HepG2 (cell line): ENCODE measurements around the gene RABGAP1L. TPM values are rescaled to one million over a fixed set of nuclear protein-coding genes. Genes with fewer than 3 reads are reported as not detected.

Source experiments
- ATAC-seq: fragments of 200-7000 bp; cut with Tn5 transposase; 3 replicates; pipeline ENCODE4 v1.9.1; 2020; ENCODE audit warnings: mild to moderate bottlenecking, moderate library complexity
- BruUV-seq: library from RNA; stranded (reverse); fragments of 400-500 nt; replicated peaks from 2 replicates; lab custom pipeline; 2021; lab: Mats Ljungman, UMichigan
- CTCF ChIA-PET: fragments of 300-600 bp; formaldehyde crosslinking; extraction: SDS; loops from one replicate; lab custom pipeline; 2021; ENCODE audit warnings: low total read pairs, inconsistent platforms, low intra/inter-chr PET ratio; lab: Yijun Ruan, JAX
- POLR2A ChIA-PET: fragments of 350-600 bp; sonication (Branson Sonifier 250); formaldehyde crosslinking; loops from one replicate; lab custom pipeline; 2020; ENCODE audit warnings: antibody characterized with exemption, inconsistent platforms; lab: Yijun Ruan, JAX
- DNase-seq: peaks from one replicate; pipeline ENCODE4 v3.0.0-alpha.2; 2015; ENCODE audit warnings: low spot score
- FAIRE-seq: peaks from 3 replicates; lab custom pipeline; 2011; peaks lifted over from hg19 to GRCh38; lab: Jason Lieb, UNC
- H2AFZ ChIP-seq: one replicate; pipeline ENCODE4 v1.6.1; 2011; ENCODE audit warnings: low read length, inconsistent platforms
- H3K27ac ChIP-seq: fragments of 300-600 bp; 3 replicates; pipeline ENCODE4 v1.8.0; 2011; ENCODE audit warnings: mixed run types, mild to moderate bottlenecking, mixed read lengths, low read length, inconsistent platforms; ENCODE audit not compliant: insufficient read depth; ENCODE audit errors: extremely low read length
- H3K27me3 ChIP-seq, 2 experiments: fragments of 200-600 bp in 1 of 2; 2 replicates in 1 of 2; 3 replicates in 1 of 2; pipeline versions ENCODE4 v1.6.0 to v1.8.0; 2011; ENCODE audit warnings: low read length in 2 of 2, mild to moderate bottlenecking in 2 of 2, moderate library complexity in 2 of 2, inconsistent platforms in 1 of 2; ENCODE audit not compliant: insufficient read depth in 2 of 2, control insufficient read depth in 1 of 2
- H3K36me3 ChIP-seq, 2 experiments: fragments of 200-600 bp in 1 of 2; replicated peaks in 1 of 2; 2 replicates in 1 of 2; 3 replicates in 1 of 2; pipeline versions ENCODE4 v1.5.1 to v1.8.0; 2011; ENCODE audit warnings: low read length in 2 of 2, inconsistent platforms in 1 of 2; ENCODE audit not compliant: insufficient read depth in 2 of 2, control insufficient read depth in 1 of 2
- H3K4me1 ChIP-seq: 2 replicates; pipeline ENCODE4 v1.5.1; 2012; ENCODE audit warnings: low read length, inconsistent platforms; ENCODE audit not compliant: insufficient read depth
- H3K4me2 ChIP-seq: 2 replicates; pipeline ENCODE4 v1.6.0; 2011; ENCODE audit warnings: low read depth, low read length, inconsistent platforms
- H3K4me3 ChIP-seq, 3 experiments: fragments of 200-600 bp in 1 of 3; sonication (generic), shearing (Covaris generic) in 1 of 3; replicated peaks in 1 of 3; 2 replicates each; pipeline ENCODE4 v1.5.1; 2011 to 2016; ENCODE audit warnings: low read length in 3 of 3, inconsistent platforms in 2 of 3, low read depth in 2 of 3, mild to moderate bottlenecking in 2 of 3, control low read depth in 1 of 3, mixed read lengths in 1 of 3; ENCODE audit not compliant: insufficient read depth in 1 of 3
- H3K79me2 ChIP-seq: one replicate; pipeline ENCODE4 v1.6.1; 2011; ENCODE audit warnings: low read length, inconsistent platforms; ENCODE audit not compliant: insufficient read depth
- H3K9ac ChIP-seq: 2 replicates; pipeline ENCODE4 v1.6.0; 2011; ENCODE audit warnings: mild to moderate bottlenecking, low read depth, low read length, inconsistent platforms; ENCODE audit not compliant: insufficient read depth
- H3K9me3 ChIP-seq: 2 replicates; pipeline ENCODE4 v1.5.1; 2012; ENCODE audit warnings: mild to moderate bottlenecking, low read length
- H4K20me1 ChIP-seq: 2 replicates; pipeline ENCODE4 v1.6.0; 2011; ENCODE audit warnings: inconsistent platforms, mild to moderate bottlenecking, low read length, moderate library complexity; ENCODE audit not compliant: insufficient read depth
- MED13 ChIP-seq: sonication (generic); formaldehyde crosslinking; IDR thresholded peaks from 2 replicates; pipeline ENCODE4 v1.5.0; 2020; ENCODE audit warnings: missing genetic modification reagents
- MEIS1 ChIP-seq: sonication (generic); formaldehyde crosslinking; IDR thresholded peaks from 2 replicates; pipeline ENCODE4 v1.9.0; 2021; ENCODE audit warnings: mild to moderate bottlenecking, missing genetic modification reagents, moderate library complexity, borderline replicate concordance
- MYC ChIP-seq: sonication (generic); formaldehyde crosslinking; IDR thresholded peaks from 2 replicates; pipeline ENCODE4 v1.9.0; 2021; ENCODE audit warnings: missing genetic modification reagents, borderline replicate concordance
- ZNF747 ChIP-seq: sonication (generic); formaldehyde crosslinking; IDR thresholded peaks from 2 replicates; pipeline ENCODE4 v1.8.1; 2023; ENCODE audit warnings: missing genetic modification reagents, mild to moderate bottlenecking, borderline replicate concordance
- WGBS: methylation state at CpG from one replicate; pipeline ENCODE4 v1.1.6; 2017; ENCODE audit warnings: low lambda C conversion rate; 5-methylcytosine and 5-hydroxymethylcytosine counted together
- in situ Hi-C: cut with HindIII; loops from 2 replicates; pipeline ENCODE4 v1.10.0; 2017; ENCODE audit warnings: low pct_unique_long_range_greater_than_20kb; ENCODE audit not compliant: extremely low pct_ligation_motif_present
- intact Hi-C: fragments of 100-400 bp; cut with micrococcal nuclease; formaldehyde crosslinking; loops from one replicate; pipeline ENCODE4 v1.10.0; 2022; ENCODE audit not compliant: unreplicated experiment
- polyA plus RNA-seq, 8 experiments: library from polyadenylated mRNA; depleted of rRNA in 3 of 8; stranded (reverse) in 7 of 8; unstranded in 1 of 8; fragments of >200 nt; fragmentation: Illumina TruSeq in 4 of 8; extraction: Trizol in 4 of 8; gene quantifications; 2 replicates each; pipeline versions ENCODE4 v1.2.1 to v1.2.3, GENCODE V29; 2011 to 2016; ENCODE audit warnings: low read depth in 4 of 8, missing spikeins in 1 of 8, mixed read lengths in 1 of 8; ENCODE audit not compliant: insufficient read depth in 1 of 8
- total RNA-seq, 5 experiments: library from RNA; depleted of rRNA; stranded (reverse); fragments of >200 nt; fragmentation: Illumina TruSeq; extraction: Trizol; gene quantifications; 2 replicates each; pipeline ENCODE4 v1.2.3, GENCODE V29; 2016; ENCODE audit warnings: low read depth in 1 of 5
- TF ChIP-seq, protein P1 (sequence below): sonication (generic); formaldehyde crosslinking; IDR thresholded peaks from 2 replicates; pipeline ENCODE4 v1.5.1; 2020; ENCODE audit warnings: mild to moderate bottlenecking, missing genetic modification reagents, moderate library complexity
- TF ChIP-seq, protein P2 (sequence below): sonication (generic); formaldehyde crosslinking; IDR thresholded peaks from 2 replicates; pipeline ENCODE4 v1.4.0; 2020; ENCODE audit warnings: missing genetic modification reagents
- TF ChIP-seq, protein P3 (sequence below): sonication (generic); formaldehyde crosslinking; IDR thresholded peaks from 2 replicates; pipeline ENCODE4 v1.5.0; 2020; ENCODE audit warnings: mild to moderate bottlenecking, missing genetic modification reagents, borderline replicate concordance
- TF ChIP-seq, protein P4 (sequence below): sonication (generic); formaldehyde crosslinking; IDR thresholded peaks from 2 replicates; pipeline ENCODE4 v1.4.0; 2020; ENCODE audit warnings: missing genetic modification reagents

Gene RABGAP1L
- total and polyA plus RNA-seq, 2 of the 13 experiments (the other 11 are each of a cell fraction or from before 2014, with no cell fraction given), result 7.9 to 22.6 TPM

DNA sequence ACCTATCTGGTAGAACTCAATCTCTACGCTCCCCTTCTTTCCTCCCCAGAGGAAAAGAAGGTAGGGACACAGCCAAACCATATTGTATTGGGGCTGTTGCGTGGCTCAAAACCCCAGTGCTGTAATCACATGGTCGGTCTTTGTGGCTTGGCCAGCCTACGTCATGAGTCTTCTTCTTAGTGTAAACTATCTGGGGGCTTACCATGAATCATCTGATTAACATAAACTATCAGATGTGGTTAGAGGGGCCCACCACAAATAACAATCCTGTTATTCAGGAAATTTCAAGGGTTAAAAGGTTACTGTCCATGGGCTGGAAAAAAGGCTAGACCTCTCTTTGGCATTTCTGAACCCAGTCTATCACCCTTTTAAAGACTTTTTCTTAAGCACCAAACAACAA lies 238.9 kb downstream of the RABGAP1L start:
- no peaks in the 10 kb centered on the region for H4K20me1 ChIP-seq
- no peaks in the 10 kb centered on the region; a peak in 1 of 5 replicates for H3K36me3 ChIP-seq
- H3K9ac ChIP-seq, result no peak overlapping the region
- H3K79me2 ChIP-seq, result no peaks in the 10 kb centered on the region
- CTCF ChIA-PET, result no interaction called here
- no peak overlapping the region for H3K27ac ChIP-seq
- no peak for ATAC-seq
- 97% methylated on average over 4 of the region's 4 CpGs for WGBS
- DNase-seq, result no peak
- TF ChIP-seq MED13 (no peak), MYC (CRISPR knock-in tag) (no peak), MEIS1 (CRISPR knock-in tag) (no peak), ZNF747 (CRISPR knock-in tag) (no peak)
- TF ChIP-seq, protein P1, sequence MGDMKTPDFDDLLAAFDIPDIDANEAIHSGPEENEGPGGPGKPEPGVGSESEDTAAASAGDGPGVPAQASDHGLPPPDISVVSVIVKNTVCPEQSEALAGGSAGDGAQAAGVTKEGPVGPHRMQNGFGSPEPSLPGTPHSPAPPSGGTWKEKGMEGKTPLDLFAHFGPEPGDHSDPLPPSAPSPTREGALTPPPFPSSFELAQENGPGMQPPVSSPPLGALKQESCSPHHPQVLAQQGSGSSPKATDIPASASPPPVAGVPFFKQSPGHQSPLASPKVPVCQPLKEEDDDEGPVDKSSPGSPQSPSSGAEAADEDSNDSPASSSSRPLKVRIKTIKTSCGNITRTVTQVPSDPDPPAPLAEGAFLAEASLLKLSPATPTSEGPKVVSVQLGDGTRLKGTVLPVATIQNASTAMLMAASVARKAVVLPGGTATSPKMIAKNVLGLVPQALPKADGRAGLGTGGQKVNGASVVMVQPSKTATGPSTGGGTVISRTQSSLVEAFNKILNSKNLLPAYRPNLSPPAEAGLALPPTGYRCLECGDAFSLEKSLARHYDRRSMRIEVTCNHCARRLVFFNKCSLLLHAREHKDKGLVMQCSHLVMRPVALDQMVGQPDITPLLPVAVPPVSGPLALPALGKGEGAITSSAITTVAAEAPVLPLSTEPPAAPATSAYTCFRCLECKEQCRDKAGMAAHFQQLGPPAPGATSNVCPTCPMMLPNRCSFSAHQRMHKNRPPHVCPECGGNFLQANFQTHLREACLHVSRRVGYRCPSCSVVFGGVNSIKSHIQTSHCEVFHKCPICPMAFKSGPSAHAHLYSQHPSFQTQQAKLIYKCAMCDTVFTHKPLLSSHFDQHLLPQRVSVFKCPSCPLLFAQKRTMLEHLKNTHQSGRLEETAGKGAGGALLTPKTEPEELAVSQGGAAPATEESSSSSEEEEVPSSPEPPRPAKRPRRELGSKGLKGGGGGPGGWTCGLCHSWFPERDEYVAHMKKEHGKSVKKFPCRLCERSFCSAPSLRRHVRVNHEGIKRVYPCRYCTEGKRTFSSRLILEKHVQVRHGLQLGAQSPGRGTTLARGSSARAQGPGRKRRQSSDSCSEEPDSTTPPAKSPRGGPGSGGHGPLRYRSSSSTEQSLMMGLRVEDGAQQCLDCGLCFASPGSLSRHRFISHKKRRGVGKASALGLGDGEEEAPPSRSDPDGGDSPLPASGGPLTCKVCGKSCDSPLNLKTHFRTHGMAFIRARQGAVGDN, result no peak
- TF ChIP-seq, protein P2, sequence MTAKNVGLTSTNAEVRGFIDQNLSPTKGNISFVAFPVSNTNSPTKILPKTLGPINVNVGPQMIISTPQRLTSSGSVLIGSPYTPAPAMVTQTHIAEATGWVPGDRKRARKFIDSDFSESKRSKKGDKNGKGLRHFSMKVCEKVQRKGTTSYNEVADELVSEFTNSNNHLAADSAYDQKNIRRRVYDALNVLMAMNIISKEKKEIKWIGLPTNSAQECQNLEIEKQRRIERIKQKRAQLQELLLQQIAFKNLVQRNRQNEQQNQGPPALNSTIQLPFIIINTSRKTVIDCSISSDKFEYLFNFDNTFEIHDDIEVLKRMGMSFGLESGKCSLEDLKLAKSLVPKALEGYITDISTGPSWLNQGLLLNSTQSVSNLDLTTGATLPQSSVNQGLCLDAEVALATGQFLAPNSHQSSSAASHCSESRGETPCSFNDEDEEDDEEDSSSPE (CRISPR knock-in tag), result no peak
- TF ChIP-seq, protein P3, sequence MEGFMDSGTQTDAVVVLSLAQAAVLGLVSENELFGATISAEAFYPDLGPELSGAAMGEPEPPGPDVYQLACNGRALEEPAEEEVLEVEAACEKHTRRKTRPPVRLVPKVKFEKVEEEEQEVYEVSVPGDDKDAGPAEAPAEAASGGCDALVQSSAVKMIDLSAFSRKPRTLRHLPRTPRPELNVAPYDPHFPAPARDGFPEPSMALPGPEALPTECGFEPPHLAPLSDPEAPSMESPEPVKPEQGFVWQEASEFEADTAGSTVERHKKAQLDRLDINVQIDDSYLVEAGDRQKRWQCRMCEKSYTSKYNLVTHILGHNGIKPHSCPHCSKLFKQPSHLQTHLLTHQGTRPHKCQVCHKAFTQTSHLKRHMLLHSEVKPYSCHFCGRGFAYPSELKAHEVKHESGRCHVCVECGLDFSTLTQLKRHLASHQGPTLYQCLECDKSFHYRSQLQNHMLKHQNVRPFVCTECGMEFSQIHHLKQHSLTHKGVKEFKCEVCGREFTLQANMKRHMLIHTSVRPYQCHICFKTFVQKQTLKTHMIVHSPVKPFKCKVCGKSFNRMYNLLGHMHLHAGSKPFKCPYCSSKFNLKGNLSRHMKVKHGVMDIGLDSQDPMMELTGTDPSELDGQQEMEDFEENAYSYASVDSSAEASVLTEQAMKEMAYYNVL, result no peak
- TF ChIP-seq, protein P4, sequence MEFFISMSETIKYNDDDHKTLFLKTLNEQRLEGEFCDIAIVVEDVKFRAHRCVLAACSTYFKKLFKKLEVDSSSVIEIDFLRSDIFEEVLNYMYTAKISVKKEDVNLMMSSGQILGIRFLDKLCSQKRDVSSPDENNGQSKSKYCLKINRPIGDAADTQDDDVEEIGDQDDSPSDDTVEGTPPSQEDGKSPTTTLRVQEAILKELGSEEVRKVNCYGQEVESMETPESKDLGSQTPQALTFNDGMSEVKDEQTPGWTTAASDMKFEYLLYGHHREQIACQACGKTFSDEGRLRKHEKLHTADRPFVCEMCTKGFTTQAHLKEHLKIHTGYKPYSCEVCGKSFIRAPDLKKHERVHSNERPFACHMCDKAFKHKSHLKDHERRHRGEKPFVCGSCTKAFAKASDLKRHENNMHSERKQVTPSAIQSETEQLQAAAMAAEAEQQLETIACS (CRISPR knock-in tag), result no peak
- TF ChIP-seq, all 625 proteins: peak for 0
- no peak overlapping the region for H2AFZ ChIP-seq
- H3K9me3 ChIP-seq, result no peaks in the 10 kb centered on the region
- no peak for FAIRE-seq
- H3K4me1 ChIP-seq, result no peaks in the 10 kb centered on the region
- H3K4me2 ChIP-seq, result no peak overlapping the region
- H3K27me3 ChIP-seq, result no peaks in the 10 kb centered on the region
- no peak overlapping the region for H3K4me3 ChIP-seq
- BruUV-seq, result no TSS peak
- POLR2A ChIA-PET, result no interaction called here
- in situ Hi-C loops (no loop called here), intact Hi-C loops (no loop called here)
